Panc1 (cell line): Measurements from ENCODE around the gene SHISAL1.

Experiments
- CTCF ChIP-seq: fragments of 450-650 bp; IDR thresholded peaks from 2 replicates; pipeline ENCODE4 v1.5.1; 2017; ENCODE audit warnings: mild to moderate bottlenecking
- POLR2AphosphoS5 ChIP-seq: IDR thresholded peaks from 2 replicates; pipeline ENCODE4 v1.6.1; 2012; ENCODE audit warnings: mild to moderate bottlenecking, low read depth, low read length, moderate library complexity
- REST ChIP-seq, 2 experiments: IDR thresholded peaks; 2 replicates each; pipeline ENCODE4 v1.6.1; 2011 to 2012; ENCODE audit warnings: low read depth in 2 of 2, control low read depth in 1 of 2, low read length in 1 of 2, mild to moderate bottlenecking in 1 of 2, moderate library complexity in 1 of 2; ENCODE audit not compliant: insufficient read depth in 1 of 2
- SIN3A ChIP-seq: IDR thresholded peaks from 2 replicates; pipeline ENCODE4 v1.6.1; 2012; ENCODE audit warnings: low read depth, mild to moderate bottlenecking, low read length, moderate library complexity, borderline replicate concordance; ENCODE audit not compliant: insufficient read depth
- TCF7L2 ChIP-seq: IDR thresholded peaks from 2 replicates; pipeline ENCODE4 v1.6.1; 2011; ENCODE audit warnings: mild to moderate bottlenecking, low read depth, low read length, inconsistent platforms

- TF ChIP-seq CTCF: no peak
- no peak for TF ChIP-seq TCF7L2
- TF ChIP-seq POLR2AphosphoS5: no peak
- no peak for TF ChIP-seq REST (IDR thresholded peaks at IDR 0.05; ENCODE audit: insufficient read depth in 1 of 2, low read depth in 2 of 2, low read length in 1 of 2)
- no peak for TF ChIP-seq SIN3A
Observed at GRCh38 chr22:44287121-44287693, 25.5 kb downstream of the SHISAL1 start.
